Natural killer cell (primary cell): ENCODE measurements around the gene SPRING1. TPM values are rescaled to one million over a fixed set of nuclear protein-coding genes. Genes with fewer than 3 reads are reported as not detected.

Experiments
- ATAC-seq, 3 donors: fragments of 150-1000 bp in 2 of 3; fragments of 200-7000 bp in 1 of 3; cut with Tn5 transposase; 1 replicate in 1 of 3; 2 replicates in 2 of 3; pipeline ENCODE4 v1.10.0; 2021; ENCODE audit warnings: mild to moderate bottlenecking in 2 of 3, moderate library complexity in 2 of 3
- DNase-seq, 2 donors: peaks; one replicate each; pipeline versions ENCODE4 v3.0.0 to v3.0.0-alpha.2; 2013 to 2021; ENCODE audit warnings: mixed read lengths in 1 of 2
- H3K27ac ChIP-seq: one replicate; pipeline ENCODE4 v1.5.1; 2013; ENCODE audit warnings: mild to moderate bottlenecking, low read length
- H3K27me3 ChIP-seq: one replicate; pipeline ENCODE4 v1.6.1; 2013; ENCODE audit warnings: low read length; ENCODE audit not compliant: control insufficient read depth, insufficient read depth
- H3K36me3 ChIP-seq: one replicate; pipeline ENCODE4 v1.6.1; 2013; ENCODE audit warnings: low read length; ENCODE audit not compliant: control insufficient read depth, insufficient read depth
- H3K4me1 ChIP-seq: one replicate; pipeline ENCODE4 v1.6.1; 2013; ENCODE audit warnings: low read length; ENCODE audit not compliant: control insufficient read depth, insufficient read depth
- H3K4me3 ChIP-seq: one replicate; pipeline ENCODE4 v1.5.1; 2013; ENCODE audit warnings: low read length
- H3K9me3 ChIP-seq: one replicate; pipeline ENCODE4 v1.6.1; 2013; ENCODE audit warnings: low read length; ENCODE audit not compliant: control insufficient read depth, insufficient read depth
- H3K27ac Mint-ChIP-seq, 2 donors: one replicate each; pipeline ENCODE4 v1.8.0; 2022; ENCODE audit warnings: mild to moderate bottlenecking in 2 of 2, mixed read lengths in 2 of 2, moderate library complexity in 1 of 2
- H3K27me3 Mint-ChIP-seq, 2 donors: one replicate each; pipeline ENCODE4 v1.8.0; 2022; ENCODE audit warnings: low read depth in 2 of 2, mixed read lengths in 2 of 2
- H3K36me3 Mint-ChIP-seq: one replicate; pipeline ENCODE4 v1.8.0; 2022; ENCODE audit warnings: mixed read lengths
- H3K4me1 Mint-ChIP-seq, 2 donors: one replicate each; pipeline ENCODE4 v1.8.0; 2022; ENCODE audit warnings: mixed read lengths in 2 of 2
- H3K4me3 Mint-ChIP-seq: one replicate; pipeline ENCODE4 v1.8.0; 2022; ENCODE audit warnings: mild to moderate bottlenecking, moderate library complexity, mixed read lengths
- H3K9me3 Mint-ChIP-seq, 2 donors: one replicate each; pipeline ENCODE4 v1.8.0; 2022; ENCODE audit warnings: mixed read lengths in 2 of 2
- CTCF ChIP-seq: fragments of 200-600 bp; IDR thresholded peaks from one replicate; pipeline ENCODE4 v1.8.0; 2022; ENCODE audit warnings: antibody characterized with exemption
- WGBS: methylation state at CpG from one replicate; pipeline ENCODE4 v1.1.7; 2013; ENCODE audit warnings: missing lambda C conversion rate; ENCODE audit not compliant: insufficient coverage; 5-methylcytosine and 5-hydroxymethylcytosine counted together
- intact Hi-C: fragments of 100-400 bp; cut with micrococcal nuclease; formaldehyde crosslinking; loops from one replicate; pipeline ENCODE4 v1.14.2; 2022
- total RNA-seq, 4 donors: library from RNA; stranded (reverse); fragments of 120-200 nt in 1 of 4; gene quantifications; one replicate each; pipeline versions ENCODE4 v1.2.3 to v1.2.4, GENCODE V29; 2013 to 2022

The SPRING1 gene
- total RNA-seq, 3 donors from 2014 or later (not counting 1 experiment from before 2014, with no cell fraction given) = 24.4 to 37.2 (median 30.4) TPM

GRCh38 chr12:116780942-116781341, 43.1 kb upstream of the SPRING1 start:
- Mint-ChIP-seq H3K27me3 (no peaks in the 10 kb centered on the region), H3K4me3 (no peak overlapping the region), H3K27ac (no peak overlapping the region), H3K9me3 (no peaks in the 10 kb centered on the region), H3K4me1 (no peaks in the 10 kb centered on the region), H3K36me3 (no peaks in the 10 kb centered on the region)
- Histone ChIP-seq H3K4me1 (no peaks in the 10 kb centered on the region), H3K4me3 (no peak overlapping the region), H3K27ac (no peak overlapping the region), H3K36me3 (no peaks in the 10 kb centered on the region), H3K9me3 (no peaks in the 10 kb centered on the region), H3K27me3 (no peaks in the 10 kb centered on the region)
- intact Hi-C loops = no loop called here
- ATAC-seq = no peak
- WGBS = 67% methylated on average over 3 of the region's 4 CpGs
- no peak for DNase-seq
- TF ChIP-seq CTCF = no peak

- Mint-ChIP-seq H3K9me3 (no peaks in the 10 kb centered on the region), H3K27me3 (no peaks in the 10 kb centered on the region), H3K27ac (no peak overlapping the region), H3K4me1 (no peaks in the 10 kb centered on the region), H3K36me3 (no peaks in the 10 kb centered on the region), H3K4me3 (no peak overlapping the region)
- no peak for TF ChIP-seq CTCF
- intact Hi-C loops = no loop called here
- no peak for DNase-seq
- Histone ChIP-seq H3K27me3 (no peaks in the 10 kb centered on the region), H3K9me3 (no peaks in the 10 kb centered on the region), H3K27ac (no peak overlapping the region), H3K4me3 (no peak overlapping the region), H3K4me1 (no peaks in the 10 kb centered on the region), H3K36me3 (no peaks in the 10 kb centered on the region)
- WGBS = 95% methylated on average over 2 of the region's 2 CpGs
- ATAC-seq = no peak
These were observed 41.7 kb upstream of the SPRING1 start for GRCh38 chr12:116779597-116779996.

GRCh38 chr12:116777245-116777644, 39.4 kb upstream of the SPRING1 start:
- H3K27me3 Mint-ChIP-seq = no peaks in the 10 kb centered on the region
- Histone ChIP-seq H3K27me3 (no peaks in the 10 kb centered on the region), H3K4me1 (no peaks in the 10 kb centered on the region), H3K4me3 (no peak overlapping the region), H3K36me3 (no peaks in the 10 kb centered on the region), H3K27ac (no peak overlapping the region), H3K9me3 (no peaks in the 10 kb centered on the region)
- no peaks in the 10 kb centered on the region for H3K4me1 Mint-ChIP-seq
- no peak for TF ChIP-seq CTCF
- WGBS = no CpG with 5 or more reads among the region's 1 CpG
- H3K4me3 Mint-ChIP-seq = no peak overlapping the region
- no peaks in the 10 kb centered on the region for H3K36me3 Mint-ChIP-seq
- ATAC-seq (no peak), DNase-seq (no peak)
- no peaks in the 10 kb centered on the region for H3K9me3 Mint-ChIP-seq
- intact Hi-C loops = no loop called here
- no peak overlapping the region for H3K27ac Mint-ChIP-seq

DNA sequence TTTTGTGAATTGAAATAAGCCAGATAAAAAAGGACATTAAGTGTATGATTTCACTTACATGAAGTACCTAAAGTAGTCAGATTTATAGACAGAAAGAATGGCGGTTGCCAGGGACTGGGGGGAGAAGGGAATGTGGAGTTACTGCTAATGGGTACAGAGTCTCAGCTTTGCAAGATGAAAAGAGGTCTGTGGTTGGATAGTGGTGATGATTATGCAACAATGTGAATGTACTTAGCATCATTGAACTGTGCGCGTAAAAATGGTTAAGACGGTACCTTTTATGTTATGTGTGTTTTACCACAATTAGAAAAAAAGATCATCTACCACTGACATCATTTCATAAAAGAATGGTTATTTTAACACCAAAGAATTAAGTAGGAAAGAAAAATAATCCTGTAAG, 36.2 kb upstream of the SPRING1 start:
- Mint-ChIP-seq H3K27me3 (no peaks in the 10 kb centered on the region), H3K4me3 (no peak overlapping the region), H3K27ac (no peak overlapping the region), H3K36me3 (no peaks in the 10 kb centered on the region), H3K4me1 (no peaks in the 10 kb centered on the region), H3K9me3 (no peaks in the 10 kb centered on the region)
- H3K4me1 ChIP-seq = no peaks in the 10 kb centered on the region
- WGBS = 68% methylated on average over 1 of the region's 4 CpGs
- intact Hi-C loops = no loop called here
- no peaks in the 10 kb centered on the region for H3K27me3 ChIP-seq
- H3K36me3 ChIP-seq = no peaks in the 10 kb centered on the region
- DNase-seq (no peak), ATAC-seq (no peak)
- no peak overlapping the region for H3K4me3 ChIP-seq
- no peaks in the 10 kb centered on the region for H3K9me3 ChIP-seq
- no peak overlapping the region for H3K27ac ChIP-seq
- TF ChIP-seq CTCF = no peak
